Fibroblast of lung (primary cell): ENCODE results near the gene AK1. TPM values are rescaled to one million over a fixed set of nuclear protein-coding genes. Genes with fewer than 3 reads are reported as not detected.

Experiments used
- DNase-seq, 2 donors: peaks; one replicate each; pipeline versions ENCODE4 v3.0.0 to v3.0.0-alpha.2; 2010; ENCODE audit warnings: low read depth in 2 of 2
- H2AFZ ChIP-seq: 2 replicates; pipeline ENCODE4 v1.5.1; 2012; ENCODE audit warnings: low read length, control low read depth, inconsistent platforms
- H3K27ac ChIP-seq: 2 replicates; pipeline ENCODE4 v1.5.1; 2011; ENCODE audit warnings: low read length, control low read depth; ENCODE audit not compliant: insufficient read depth
- H3K27me3 ChIP-seq: 2 replicates; pipeline ENCODE4 v1.5.1; 2011; ENCODE audit warnings: mild to moderate bottlenecking, low read length; ENCODE audit not compliant: control insufficient read depth, insufficient read depth
- H3K36me3 ChIP-seq: 2 replicates; pipeline ENCODE4 v1.5.1; 2011; ENCODE audit warnings: low read length; ENCODE audit not compliant: control insufficient read depth, insufficient read depth
- H3K4me1 ChIP-seq: 2 replicates; pipeline ENCODE4 v1.5.1; 2011; ENCODE audit warnings: low read length; ENCODE audit not compliant: control insufficient read depth, insufficient read depth; ENCODE audit errors: extremely low read depth
- H3K4me2 ChIP-seq: 2 replicates; pipeline ENCODE4 v1.5.1; 2011; ENCODE audit warnings: low read length, control low read depth; ENCODE audit not compliant: insufficient read depth; ENCODE audit errors: extremely low read depth
- H3K4me3 ChIP-seq, 4 experiments: fragments of 200-600 bp in 1 of 4; sonication (generic) in 1 of 4; replicated peaks in 1 of 4; 2 replicates each; pipeline ENCODE4 v1.5.1; 2011 to 2016; ENCODE audit warnings: low read length in 4 of 4, low read depth in 3 of 4, mild to moderate bottlenecking in 3 of 4, control low read depth in 2 of 4, inconsistent platforms in 1 of 4, mixed read lengths in 1 of 4; ENCODE audit not compliant: insufficient read depth in 1 of 4; ENCODE audit errors: control extremely low read depth in 1 of 4
- H3K79me2 ChIP-seq: 2 replicates; pipeline ENCODE4 v1.5.1; 2012; ENCODE audit warnings: mild to moderate bottlenecking, low read length, inconsistent platforms; ENCODE audit not compliant: control insufficient read depth, insufficient read depth
- H3K9ac ChIP-seq: 2 replicates; pipeline ENCODE4 v1.5.1; 2011; ENCODE audit warnings: mild to moderate bottlenecking, low read length, control low read depth; ENCODE audit not compliant: insufficient read depth
- H3K9me3 ChIP-seq: 2 replicates; pipeline ENCODE4 v1.5.1; 2012; ENCODE audit warnings: low read depth, low read length; ENCODE audit not compliant: control insufficient read depth, insufficient read depth
- H4K20me1 ChIP-seq: 2 replicates; pipeline ENCODE4 v1.5.1; 2011; ENCODE audit warnings: low read length; ENCODE audit not compliant: control insufficient read depth, insufficient read depth; ENCODE audit errors: extremely low read depth
- CTCF ChIP-seq, 2 donors: IDR thresholded peaks in 1 of 2; conservative IDR thresholded peaks in 1 of 2; 1 replicate in 1 of 2; 2 replicates in 1 of 2; pipeline ENCODE4 v1.5.1; 2011 to 2012; ENCODE audit warnings: low read length in 2 of 2, control low read depth in 1 of 2, inconsistent platforms in 1 of 2, low read depth in 1 of 2, mild to moderate bottlenecking in 1 of 2
- EZH2 ChIP-seq: IDR thresholded peaks from 2 replicates; pipeline ENCODE4 v1.5.1; 2012; ENCODE audit warnings: low read length, control low read depth, mild to moderate bottlenecking; ENCODE audit errors: missing control alignments
- polyA plus RNA-seq, 2 donors: library from polyadenylated mRNA; depleted of rRNA in 1 of 2; stranded (reverse) in 1 of 2; unstranded in 1 of 2; fragments of >200 nt; gene quantifications; 2 replicates each; pipeline ENCODE4 v1.2.1, GENCODE V29; 2011 to 2012; ENCODE audit warnings: missing spikeins in 1 of 2
- total RNA-seq: library from RNA; depleted of rRNA; stranded (reverse); fragments of >200 nt; gene quantifications from 2 replicates; pipeline ENCODE4 v1.2.1, GENCODE V29; 2014

The AK1 gene
- total and polyA plus RNA-seq, 2 donors (not counting 1 experiment from before 2014, with no cell fraction given), result 47.6 to 73.1 TPM

- H3K4me3 ChIP-seq, result no peak overlapping the region
- no peaks in the 10 kb centered on the region for H3K9me3 ChIP-seq
- no peak overlapping the region for H3K27ac ChIP-seq
- H3K4me2 ChIP-seq, result no peak overlapping the region
- H3K36me3 ChIP-seq, result peaks cover 9% of the 10 kb centered on the region
- DNase-seq, result no peak
- H3K27me3 ChIP-seq, result no peaks in the 10 kb centered on the region
- no peaks in the 10 kb centered on the region for H4K20me1 ChIP-seq
- H3K4me1 ChIP-seq, result peaks cover 14% of the 10 kb centered on the region
- TF ChIP-seq EZH2 (no peak), CTCF (conservative IDR thresholded peaks at IDR 0.05 in 1 of 2, IDR thresholded peaks at IDR 0.05 in 1 of 2; ENCODE audit: low read depth in 1 of 2, low read length in 2 of 2) (no peak)
- H2AFZ ChIP-seq, result no peak overlapping the region
- H3K79me2 ChIP-seq, result peaks cover 91% of the 10 kb centered on the region
- H3K9ac ChIP-seq, result no peak overlapping the region
Measured at GRCh38 chr9:127850286-127850830, 27.1 kb downstream of the AK1 start.

- Histone ChIP-seq H3K4me2 (no peak overlapping the region), H3K27me3 (no peaks in the 10 kb centered on the region), H3K9me3 (no peaks in the 10 kb centered on the region), H4K20me1 (no peaks in the 10 kb centered on the region), H3K9ac (no peak overlapping the region), H2AFZ (no peak overlapping the region), H3K27ac (no peak overlapping the region), H3K36me3 (peaks cover 11% of the 10 kb centered on the region), H3K4me1 (peaks cover 18% of the 10 kb centered on the region), H3K79me2 (peaks cover 96% of the 10 kb centered on the region), H3K4me3 (no peak overlapping the region)
- no peak for DNase-seq
- TF ChIP-seq EZH2 (no peak), CTCF (conservative IDR thresholded peaks at IDR 0.05 in 1 of 2, IDR thresholded peaks at IDR 0.05 in 1 of 2; ENCODE audit: low read depth in 1 of 2, low read length in 2 of 2) (no peak)
Measured at GRCh38 chr9:127848756-127849504, 28.5 kb downstream of the AK1 start.

GRCh38 chr9:127847833-127848755 is 29.4 kb downstream of the AK1 start:
- peak overlapping the region; percentile 26 for H3K4me2 ChIP-seq
- peaks cover 91% of the 10 kb centered on the region for H3K79me2 ChIP-seq
- no peaks in the 10 kb centered on the region for H4K20me1 ChIP-seq
- peaks cover 11% of the 10 kb centered on the region for H3K36me3 ChIP-seq
- H3K27me3 ChIP-seq, result no peaks in the 10 kb centered on the region
- no peak overlapping the region for H2AFZ ChIP-seq
- no peak for TF ChIP-seq CTCF (conservative IDR thresholded peaks at IDR 0.05 in 1 of 2, IDR thresholded peaks at IDR 0.05 in 1 of 2; ENCODE audit: low read depth in 1 of 2, low read length in 2 of 2)
- TF ChIP-seq EZH2, result no peak
- H3K4me1 ChIP-seq, result peaks cover 17% of the 10 kb centered on the region
- H3K9me3 ChIP-seq, result no peaks in the 10 kb centered on the region
- DNase-seq, result no peak
- no peak overlapping the region for H3K9ac ChIP-seq
- H3K4me3 ChIP-seq, result no peak overlapping the region
- H3K27ac ChIP-seq, result peak overlapping the region; percentile 69
